ENCODE measurements around the gene MGLL.
"Not testable (repeated sequence)": the region's sequence is repeated elsewhere in the genome, so short reads cannot be mapped to it uniquely, and the experiment has no call there.

Gene MGLL

DNA sequence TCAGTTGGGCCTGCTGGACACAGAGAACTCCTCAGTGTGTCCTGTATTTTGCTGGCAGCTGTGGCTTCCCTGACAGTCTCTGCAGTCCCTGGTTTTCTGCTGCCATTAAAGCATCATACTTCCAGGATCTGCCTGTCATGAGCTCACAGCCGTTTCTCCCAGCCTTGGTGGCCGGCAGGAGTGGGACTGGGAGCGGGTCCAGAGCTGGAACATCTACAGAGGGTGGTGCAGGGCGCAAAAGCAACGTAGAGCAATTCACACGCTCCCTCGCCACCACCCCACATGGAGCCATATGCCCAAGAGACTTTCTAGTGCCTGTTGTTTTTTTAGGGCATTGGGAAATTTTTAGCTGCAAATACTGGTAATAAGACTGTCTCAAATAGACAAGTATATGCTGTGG lies 116.0 kb downstream of the MGLL start:
- peaks cover 64% of the 10 kb centered on the region for H3K4me1 ChIP-seq (ENCODE audit: control insufficient read depth, insufficient read depth, low read length)
- no peak overlapping the region for H3K9ac ChIP-seq (ENCODE audit: low read length in 2 of 2)
- peaks cover 0 to 4% of the 10 kb centered on the region in 2 donors for H3K36me3 ChIP-seq (ENCODE audit: control insufficient read depth in 2 of 2, insufficient read depth in 2 of 2, low read length in 2 of 2)
- H3K27me3 ChIP-seq (ENCODE audit: control insufficient read depth in 1 of 2, insufficient read depth in 2 of 2, low read length in 2 of 2): no peaks in the 10 kb centered on the region
- H3K4me3 ChIP-seq (ENCODE audit: low read length in 2 of 2): no peak overlapping the region
- no peaks in the 10 kb centered on the region for H3K9me3 ChIP-seq (ENCODE audit: control insufficient read depth in 2 of 2, low read length in 2 of 2)
- peak overlapping the region; percentile 75 for H3K27ac ChIP-seq (ENCODE audit: low read length)

DNA sequence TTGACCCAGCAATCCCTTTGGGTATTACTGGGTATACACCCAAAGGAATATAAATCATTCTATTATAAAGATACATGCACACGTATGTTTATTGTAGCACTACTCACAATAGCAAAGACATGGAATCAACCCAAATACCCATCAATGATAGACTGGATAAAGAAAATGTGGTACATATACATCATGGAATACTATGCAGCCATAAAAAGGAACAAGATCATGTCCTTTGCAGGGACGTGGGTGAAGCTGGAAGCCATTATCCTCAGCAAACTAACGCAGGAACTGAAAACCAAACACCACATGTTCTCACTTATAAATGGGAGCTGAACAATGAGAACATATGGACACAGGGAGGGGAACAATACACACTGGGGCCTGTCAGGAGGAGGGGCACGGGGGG lies 117.5 kb downstream of the MGLL start:
- H3K4me1 ChIP-seq (ENCODE audit: control insufficient read depth, insufficient read depth, low read length): peaks cover 61% of the 10 kb centered on the region
- H3K27me3 ChIP-seq (ENCODE audit: control insufficient read depth in 1 of 2, insufficient read depth in 2 of 2, low read length in 2 of 2); H3K36me3 ChIP-seq (ENCODE audit: control insufficient read depth in 2 of 2, insufficient read depth in 2 of 2, low read length in 2 of 2); H3K4me3 ChIP-seq (ENCODE audit: low read length in 2 of 2); H3K27ac ChIP-seq (ENCODE audit: low read length); H3K9me3 ChIP-seq (ENCODE audit: control insufficient read depth in 2 of 2, low read length in 2 of 2); H3K9ac ChIP-seq (ENCODE audit: low read length in 2 of 2): not testable (repeated sequence)

DNA sequence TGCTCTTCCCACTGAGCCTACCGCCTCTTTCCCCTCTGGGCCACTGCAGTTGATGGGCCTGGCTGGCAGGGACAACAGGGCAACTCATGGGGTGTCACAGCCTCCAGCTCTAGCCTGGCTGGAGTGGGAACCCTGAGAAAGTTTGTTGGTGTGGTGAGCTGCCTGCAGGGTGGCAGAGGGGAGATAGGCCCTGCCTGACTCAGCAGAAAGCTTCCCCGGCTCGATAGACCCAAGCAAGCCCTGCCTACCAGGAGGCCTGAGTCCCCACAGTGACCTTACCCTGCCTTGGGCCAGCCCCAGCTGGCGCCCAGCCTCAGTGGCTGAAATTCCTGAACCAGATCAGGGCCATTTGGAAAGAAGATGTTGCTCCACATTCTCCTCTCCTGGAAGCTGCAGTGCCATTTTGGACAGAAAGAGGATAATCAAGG lies 120.2 kb downstream of the MGLL start:
- Histone ChIP-seq H3K9me3 (ENCODE audit: control insufficient read depth in 2 of 2, low read length in 2 of 2) (no peaks in the 10 kb centered on the region), H3K9ac (ENCODE audit: low read length in 2 of 2) (peak overlapping the region in 1 of 2 donors; percentile 29), H3K27ac (ENCODE audit: low read length) (no peak overlapping the region), H3K4me3 (ENCODE audit: low read length in 2 of 2) (no peak overlapping the region), H3K4me1 (ENCODE audit: control insufficient read depth, insufficient read depth, low read length) (peaks cover 64% of the 10 kb centered on the region), H3K27me3 (ENCODE audit: control insufficient read depth in 1 of 2, insufficient read depth in 2 of 2, low read length in 2 of 2) (no peaks in the 10 kb centered on the region), H3K36me3 (ENCODE audit: control insufficient read depth in 2 of 2, insufficient read depth in 2 of 2, low read length in 2 of 2) (peaks cover 0 to 4% of the 10 kb centered on the region in 2 donors)

DNA sequence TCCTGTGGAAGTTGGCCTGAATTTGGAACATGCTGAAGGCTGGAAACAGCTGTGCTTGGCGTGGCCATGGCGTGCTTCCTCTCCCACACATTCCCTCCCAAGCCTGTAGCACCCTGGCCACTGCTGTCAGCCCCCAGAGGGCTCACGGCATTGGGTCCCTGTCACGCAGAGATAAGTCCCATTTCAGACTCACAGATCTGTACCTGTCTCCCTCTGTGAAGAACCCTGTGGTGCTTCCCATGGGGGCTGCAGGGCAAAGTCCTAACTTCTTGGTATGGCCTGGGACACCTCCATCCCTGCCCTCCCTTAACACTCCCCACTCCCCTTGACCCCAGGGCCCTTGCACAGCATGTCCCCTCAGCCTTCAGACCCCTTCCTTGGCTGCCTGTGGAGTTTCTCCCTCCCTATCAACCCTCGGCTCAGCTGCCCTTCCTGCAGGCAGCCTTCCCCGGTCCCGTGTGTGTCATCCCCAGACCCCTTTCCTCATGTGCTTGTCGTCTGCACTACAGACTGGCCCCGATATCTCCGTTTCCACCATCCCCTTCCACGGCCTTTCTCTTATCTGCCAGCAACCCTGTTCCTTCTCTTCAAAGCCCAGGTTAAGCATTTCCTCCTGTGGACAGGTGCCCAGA lies 120.9 kb downstream of the MGLL start:
- Histone ChIP-seq H3K4me1 (ENCODE audit: control insufficient read depth, insufficient read depth, low read length) (peaks cover 66% of the 10 kb centered on the region), H3K9ac (ENCODE audit: low read length in 2 of 2) (no peak overlapping the region), H3K9me3 (ENCODE audit: control insufficient read depth in 2 of 2, low read length in 2 of 2) (no peaks in the 10 kb centered on the region), H3K27me3 (ENCODE audit: control insufficient read depth in 1 of 2, insufficient read depth in 2 of 2, low read length in 2 of 2) (no peaks in the 10 kb centered on the region), H3K36me3 (ENCODE audit: control insufficient read depth in 2 of 2, insufficient read depth in 2 of 2, low read length in 2 of 2) (peaks cover 0 to 4% of the 10 kb centered on the region in 2 donors), H3K4me3 (ENCODE audit: low read length in 2 of 2) (no peak overlapping the region), H3K27ac (ENCODE audit: low read length) (no peak overlapping the region)

DNA sequence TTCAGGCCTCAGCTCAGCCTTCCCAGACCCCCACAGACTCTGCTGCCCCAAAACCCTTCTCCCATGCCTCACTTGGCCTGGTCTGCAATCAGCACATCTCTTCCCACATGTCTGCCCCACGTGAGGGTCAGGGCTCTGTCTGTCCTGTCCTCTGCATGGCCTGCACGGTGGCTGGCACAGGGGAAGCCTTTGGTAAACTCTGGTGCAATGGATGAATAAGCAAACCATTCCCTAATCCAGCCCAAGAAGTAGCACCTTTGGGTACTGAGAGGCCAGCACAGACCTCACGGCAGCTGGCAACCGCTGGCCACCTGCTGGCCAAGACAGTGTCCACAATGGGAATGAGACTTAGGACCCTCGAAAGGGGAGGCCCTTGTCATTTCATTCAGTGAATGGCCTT lies 121.9 kb downstream of the MGLL start:
- H3K36me3 ChIP-seq (ENCODE audit: control insufficient read depth in 2 of 2, insufficient read depth in 2 of 2, low read length in 2 of 2): no peaks in the 10 kb centered on the region
- peak overlapping the region; percentile 49 for H3K27ac ChIP-seq (ENCODE audit: low read length)
- no peak overlapping the region for H3K4me3 ChIP-seq (ENCODE audit: low read length in 2 of 2)
- no peaks in the 10 kb centered on the region for H3K27me3 ChIP-seq (ENCODE audit: control insufficient read depth in 1 of 2, insufficient read depth in 2 of 2, low read length in 2 of 2)
- H3K9ac ChIP-seq (ENCODE audit: low read length in 2 of 2): no peak overlapping the region
- peaks cover 67% of the 10 kb centered on the region for H3K4me1 ChIP-seq (ENCODE audit: control insufficient read depth, insufficient read depth, low read length)
- H3K9me3 ChIP-seq (ENCODE audit: control insufficient read depth in 2 of 2, low read length in 2 of 2): no peaks in the 10 kb centered on the region

DNA sequence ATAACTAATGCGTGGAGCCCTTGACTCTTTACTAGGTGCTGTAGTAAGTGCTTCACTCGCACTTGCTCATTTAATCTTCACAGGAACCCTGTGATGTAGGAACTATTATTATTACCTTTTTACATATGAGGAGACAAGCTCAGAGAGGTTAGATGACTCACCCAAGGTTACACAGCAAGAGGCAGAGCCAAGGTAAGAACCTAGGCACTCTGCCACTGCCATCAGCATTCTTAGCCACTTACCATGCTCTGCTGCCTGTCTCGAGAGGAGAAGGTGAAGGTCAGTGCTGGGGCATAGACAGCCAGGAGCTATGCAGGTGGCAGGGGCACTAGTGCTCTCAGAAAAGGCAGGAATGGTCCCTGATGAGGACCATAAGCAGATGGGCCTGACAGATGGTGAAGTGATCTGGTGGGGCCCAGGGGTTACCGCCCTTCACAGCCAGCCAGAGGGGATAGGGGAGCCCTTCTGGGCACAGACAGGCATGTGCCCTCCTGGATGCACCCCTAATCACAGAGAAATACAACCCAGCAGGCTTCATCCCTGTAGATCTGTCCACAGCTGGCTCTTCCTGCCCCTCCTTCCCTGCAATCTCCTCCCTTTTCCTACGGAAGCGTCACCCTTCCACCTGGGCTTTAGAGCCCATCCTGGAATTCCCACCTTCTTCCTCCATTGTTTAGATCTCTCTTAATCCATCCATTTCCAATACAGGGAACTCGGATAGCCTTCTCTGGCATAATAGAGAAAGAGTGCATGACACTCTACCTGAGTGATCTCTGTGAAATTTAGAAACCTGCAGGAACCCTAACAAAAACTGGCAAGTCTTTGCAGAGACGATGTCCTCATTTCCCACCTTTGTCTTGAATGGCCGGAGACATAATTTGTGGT lies 122.7 kb downstream of the MGLL start:
- H3K9me3 ChIP-seq (ENCODE audit: control insufficient read depth in 2 of 2, low read length in 2 of 2): no peaks in the 10 kb centered on the region
- peak overlapping the region; percentile 95 for H3K27ac ChIP-seq (ENCODE audit: low read length)
- H3K4me1 ChIP-seq (ENCODE audit: control insufficient read depth, insufficient read depth, low read length): peaks cover 71% of the 10 kb centered on the region
- H3K9ac ChIP-seq (ENCODE audit: low read length in 2 of 2): peak overlapping the region in 1 of 2 donors; percentile 42
- peaks cover 0 to 2% of the 10 kb centered on the region in 2 donors for H3K36me3 ChIP-seq (ENCODE audit: control insufficient read depth in 2 of 2, insufficient read depth in 2 of 2, low read length in 2 of 2)
- H3K4me3 ChIP-seq (ENCODE audit: low read length in 2 of 2): no peak overlapping the region
- no peaks in the 10 kb centered on the region for H3K27me3 ChIP-seq (ENCODE audit: control insufficient read depth in 1 of 2, insufficient read depth in 2 of 2, low read length in 2 of 2)

DNA sequence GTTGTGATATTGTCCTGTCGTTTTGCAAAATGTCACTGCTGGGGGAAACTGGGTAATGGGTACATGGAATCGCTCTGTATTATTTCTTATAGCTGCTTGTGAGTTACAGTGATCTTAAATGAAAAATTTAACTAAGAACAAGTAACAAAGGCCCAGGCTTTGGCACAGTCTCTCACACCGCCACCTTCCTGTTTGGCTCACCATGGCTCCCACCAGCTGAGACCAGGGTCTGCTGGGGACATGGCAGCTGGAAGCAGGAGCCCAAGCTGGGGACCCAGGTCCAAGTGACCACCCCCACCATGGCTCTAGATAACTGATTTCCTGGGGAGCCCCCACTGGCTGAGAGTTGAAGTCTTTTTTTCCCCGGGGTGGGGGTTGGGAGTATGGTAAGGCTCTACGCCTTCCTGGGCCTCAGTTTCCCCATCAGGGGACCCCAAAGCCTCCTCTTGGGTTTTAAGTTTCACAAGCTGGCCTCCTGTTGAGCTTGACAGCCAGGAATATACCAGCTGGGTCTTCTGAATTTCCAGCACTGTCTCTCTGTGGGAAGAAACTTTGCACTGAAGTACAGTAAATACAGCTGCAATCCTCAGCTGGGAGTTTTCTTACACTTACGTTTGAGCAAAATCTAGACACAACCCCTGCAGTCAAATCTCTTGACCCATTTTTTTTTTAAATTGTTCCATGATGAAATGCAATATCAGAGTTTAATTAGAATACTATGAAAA lies 123.5 kb downstream of the MGLL start:
- peaks cover 0 to 2% of the 10 kb centered on the region in 2 donors for H3K36me3 ChIP-seq (ENCODE audit: control insufficient read depth in 2 of 2, insufficient read depth in 2 of 2, low read length in 2 of 2)
- H3K9me3 ChIP-seq (ENCODE audit: control insufficient read depth in 2 of 2, low read length in 2 of 2): no peaks in the 10 kb centered on the region
- H3K9ac ChIP-seq (ENCODE audit: low read length in 2 of 2): peak overlapping the region in 1 of 2 donors; percentile 40
- no peaks in the 10 kb centered on the region for H3K27me3 ChIP-seq (ENCODE audit: control insufficient read depth in 1 of 2, insufficient read depth in 2 of 2, low read length in 2 of 2)
- no peak overlapping the region for H3K4me3 ChIP-seq (ENCODE audit: low read length in 2 of 2)
- peaks cover 71% of the 10 kb centered on the region for H3K4me1 ChIP-seq (ENCODE audit: control insufficient read depth, insufficient read depth, low read length)
- peak overlapping the region; percentile 95 for H3K27ac ChIP-seq (ENCODE audit: low read length)

DNA sequence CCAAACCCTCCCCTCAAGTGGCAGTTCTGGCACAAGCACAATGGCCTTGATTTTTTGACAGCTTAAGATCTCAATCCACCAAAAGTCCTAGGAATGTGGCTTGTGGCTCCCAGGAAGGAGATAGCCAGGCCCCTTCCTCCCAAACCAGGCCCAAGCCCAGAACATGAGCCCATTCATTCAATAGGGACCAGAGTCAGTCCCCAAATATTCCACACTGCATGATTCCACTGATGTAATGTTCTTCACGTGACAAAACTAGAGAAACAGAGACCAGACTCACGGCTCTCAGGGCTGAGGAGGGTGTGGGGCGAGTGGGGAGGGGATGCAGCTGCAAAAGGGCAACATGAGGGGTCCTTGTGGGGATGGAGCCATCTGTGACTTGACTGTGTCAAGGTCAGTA lies 124.0 kb downstream of the MGLL start:
- H3K9ac ChIP-seq (ENCODE audit: low read length in 2 of 2): peak overlapping the region; percentile 40 to 47
- peaks cover 71% of the 10 kb centered on the region for H3K4me1 ChIP-seq (ENCODE audit: control insufficient read depth, insufficient read depth, low read length)
- H3K9me3 ChIP-seq (ENCODE audit: control insufficient read depth in 2 of 2, low read length in 2 of 2): no peaks in the 10 kb centered on the region
- peak overlapping the region; percentile 95 for H3K27ac ChIP-seq (ENCODE audit: low read length)
- no peaks in the 10 kb centered on the region for H3K27me3 ChIP-seq (ENCODE audit: control insufficient read depth in 1 of 2, insufficient read depth in 2 of 2, low read length in 2 of 2)
- H3K4me3 ChIP-seq (ENCODE audit: low read length in 2 of 2): peak overlapping the region in 1 of 2 donors; percentile 69
- H3K36me3 ChIP-seq (ENCODE audit: control insufficient read depth in 2 of 2, insufficient read depth in 2 of 2, low read length in 2 of 2): peaks cover under 1 to 2% of the 10 kb centered on the region in 2 donors

DNA sequence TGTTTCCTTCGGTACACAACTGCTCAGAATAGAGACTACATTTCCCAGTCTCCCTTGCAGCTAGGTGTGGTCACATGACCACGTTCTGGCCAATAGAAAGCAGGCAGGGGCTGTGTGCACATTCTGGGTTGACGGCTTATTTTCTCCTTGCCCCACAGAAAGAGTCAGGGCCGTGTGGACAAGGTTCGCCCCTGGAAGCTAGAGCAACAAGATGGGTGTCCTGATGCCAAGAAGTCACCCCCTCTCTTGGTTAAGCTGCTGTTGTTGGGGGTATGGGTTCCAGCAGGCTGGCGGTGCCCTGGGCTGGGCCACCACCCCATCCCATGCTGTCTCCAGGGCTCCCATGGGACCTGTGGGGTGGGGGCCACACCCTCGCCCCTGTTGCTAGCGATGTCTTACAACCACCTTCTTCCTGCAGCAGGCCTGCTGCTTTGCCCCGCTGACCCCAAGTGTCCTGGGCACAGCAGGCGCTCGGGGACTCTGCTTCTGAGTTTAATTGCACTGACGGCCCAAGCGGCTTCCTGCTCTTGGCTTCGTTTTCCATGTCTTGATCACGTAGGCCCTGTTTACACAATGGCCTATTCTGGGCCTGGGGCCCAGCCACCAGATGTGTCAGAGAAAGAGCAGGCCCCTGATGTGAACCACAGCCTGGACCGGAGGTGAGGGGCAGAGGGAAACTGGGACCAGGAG lies 124.6 kb downstream of the MGLL start:
- Histone ChIP-seq H3K4me3 (ENCODE audit: low read length in 2 of 2) (peak overlapping the region; percentile 45 to 69), H3K36me3 (ENCODE audit: control insufficient read depth in 2 of 2, insufficient read depth in 2 of 2, low read length in 2 of 2) (peaks cover 4 to 6% of the 10 kb centered on the region in 2 donors), H3K4me1 (ENCODE audit: control insufficient read depth, insufficient read depth, low read length) (peaks cover 65% of the 10 kb centered on the region), H3K9ac (ENCODE audit: low read length in 2 of 2) (peak overlapping the region; percentile 40 to 58), H3K27ac (ENCODE audit: low read length) (peak overlapping the region; percentile 95), H3K9me3 (ENCODE audit: control insufficient read depth in 2 of 2, low read length in 2 of 2) (no peaks in the 10 kb centered on the region), H3K27me3 (ENCODE audit: control insufficient read depth in 1 of 2, insufficient read depth in 2 of 2, low read length in 2 of 2) (no peaks in the 10 kb centered on the region)

All from stomach smooth muscle (tissue), 2 donors.